Mesothelial cell of epicardium (in vitro differentiated cells): ENCODE data around the gene ULBP2. TPM values are rescaled to one million over a fixed set of nuclear protein-coding genes. Genes with fewer than 3 reads are reported as not detected.
A peak's percentile ranks its signal among the peaks of the same experiment; 100 is the strongest.

Experiments used
- DNase-seq, 2 experiments: peaks; one replicate each; pipeline ENCODE4 v3.0.0; 2021; ENCODE audit warnings: low spot score in 2 of 2; ENCODE audit not compliant: unreplicated experiment in 2 of 2
- H3K27ac Mint-ChIP-seq: 2 replicates; pipeline ENCODE4 v1.8.0; 2021; ENCODE audit warnings: mixed read lengths
- H3K27me3 Mint-ChIP-seq: 2 replicates; pipeline ENCODE4 v1.8.0; 2021; ENCODE audit warnings: low read depth, mixed read lengths
- H3K36me3 Mint-ChIP-seq: 2 replicates; pipeline ENCODE4 v1.8.0; 2021; ENCODE audit warnings: mixed read lengths
- H3K4me1 Mint-ChIP-seq: 2 replicates; pipeline ENCODE4 v1.8.0; 2021; ENCODE audit warnings: mixed read lengths
- H3K4me3 Mint-ChIP-seq: 2 replicates; pipeline ENCODE4 v1.8.0; 2021; ENCODE audit warnings: mild to moderate bottlenecking, moderate library complexity, mixed read lengths
- H3K9me3 Mint-ChIP-seq: 2 replicates; pipeline ENCODE4 v1.8.0; 2021; ENCODE audit warnings: mixed read lengths
- CTCF ChIP-seq: fragments of 200-600 bp; sonication (generic); IDR thresholded peaks from one replicate; pipeline ENCODE4 v1.5.0; 2021; ENCODE audit warnings: antibody characterized with exemption; ENCODE audit not compliant: unreplicated experiment
- total RNA-seq: library from RNA; stranded (reverse); gene quantifications from 3 replicates; pipeline ENCODE4 v1.2.1, GENCODE V29; 2021

The ULBP2 gene, protein sequence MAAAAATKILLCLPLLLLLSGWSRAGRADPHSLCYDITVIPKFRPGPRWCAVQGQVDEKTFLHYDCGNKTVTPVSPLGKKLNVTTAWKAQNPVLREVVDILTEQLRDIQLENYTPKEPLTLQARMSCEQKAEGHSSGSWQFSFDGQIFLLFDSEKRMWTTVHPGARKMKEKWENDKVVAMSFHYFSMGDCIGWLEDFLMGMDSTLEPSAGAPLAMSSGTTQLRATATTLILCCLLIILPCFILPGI
- 0.23 to 0.42 TPM (median 0.24 TPM) in 3 replicates for total RNA-seq

DNA sequence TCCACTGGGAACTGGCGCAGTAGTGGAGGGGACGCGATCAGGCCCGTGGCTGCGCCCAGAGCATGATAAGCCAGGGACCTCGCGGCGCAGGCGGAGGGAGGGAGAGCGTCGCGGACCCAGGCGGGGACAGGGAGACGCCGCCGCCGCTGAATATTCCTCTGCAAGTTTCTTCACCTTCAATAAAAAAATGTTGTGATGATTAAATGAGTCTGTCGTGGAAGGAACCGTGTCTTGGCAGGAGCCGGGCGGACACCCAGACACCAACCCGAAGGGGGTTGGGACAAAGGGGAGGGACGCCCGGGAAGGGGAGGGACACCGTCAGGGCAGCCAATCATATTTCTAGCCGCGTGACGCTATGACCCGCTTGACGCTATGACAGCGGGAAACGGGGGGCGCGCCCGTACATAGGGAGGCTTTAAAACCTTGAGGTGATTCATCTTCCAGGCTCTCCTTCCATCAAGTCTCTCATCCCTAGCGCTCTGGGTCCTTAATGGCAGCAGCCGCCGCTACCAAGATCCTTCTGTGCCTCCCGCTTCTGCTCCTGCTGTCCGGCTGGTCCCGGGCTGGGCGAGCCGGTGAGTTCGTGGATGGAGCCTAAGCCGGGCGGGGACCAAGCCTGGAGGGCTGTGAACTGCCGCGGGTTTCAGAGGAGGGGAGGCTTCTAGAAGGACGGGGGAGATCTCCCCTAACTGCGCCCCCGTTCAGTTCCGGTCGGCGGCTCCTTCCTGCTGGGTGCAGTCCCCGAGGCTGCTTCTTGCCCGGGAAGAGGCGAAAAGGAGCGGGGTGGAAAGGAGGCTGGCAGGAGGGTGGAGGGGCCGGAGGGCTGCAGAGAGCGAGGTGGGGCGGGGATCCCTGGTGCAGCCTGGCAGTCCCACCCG, at the start of gene ULBP2:
TSS of gene ULBP2 (plus strand) at position 432 of the 878 bp plus-strand sequence. CDS start at position 491, 59 bp downstream.
- DNase-seq: no peak
- H3K36me3 Mint-ChIP-seq: no peaks in the 10 kb centered on the region
- H3K4me3 Mint-ChIP-seq: peak within 1 kb of the TSS; percentile 80
- no peak within 1 kb of the TSS for H3K27ac Mint-ChIP-seq
- peaks cover 91% of the 10 kb centered on the region for H3K27me3 Mint-ChIP-seq
- H3K9me3 Mint-ChIP-seq: no peaks in the 10 kb centered on the region
- no peak for TF ChIP-seq CTCF
- peaks cover 18% of the 10 kb centered on the region for H3K4me1 Mint-ChIP-seq

GRCh38 chr6:149895048-149895590, 46.7 kb upstream of the ULBP2 start:
- peaks cover 5% of the 10 kb centered on the region for H3K4me1 Mint-ChIP-seq
- DNase-seq: no peak

DNA sequence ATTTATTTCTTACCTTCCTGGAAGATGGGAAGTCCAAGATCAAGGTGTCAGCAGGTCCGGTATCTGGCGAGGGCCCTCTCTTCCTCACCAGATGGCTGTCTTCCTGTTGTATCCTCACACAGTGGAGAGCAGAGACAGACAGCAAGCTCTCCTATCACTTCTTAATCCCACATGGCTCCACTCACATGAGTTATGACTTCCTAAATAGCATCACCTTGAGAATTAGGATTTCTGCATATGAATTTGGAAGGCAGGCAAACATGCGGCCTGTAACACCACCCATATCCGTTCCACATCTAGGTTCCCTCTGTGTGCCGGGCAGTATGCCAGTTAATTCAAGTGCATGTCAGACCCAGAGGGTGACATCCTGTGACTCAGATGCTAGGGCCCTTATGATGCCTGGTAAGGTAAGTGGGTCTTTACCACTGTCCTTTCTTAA, 46.0 kb upstream of the ULBP2 start:
- Mint-ChIP-seq H3K27me3 (peaks cover 68% of the 10 kb centered on the region), H3K4me3 (no peak overlapping the region), H3K4me1 (peaks cover 5% of the 10 kb centered on the region), H3K9me3 (no peaks in the 10 kb centered on the region), H3K27ac (no peak overlapping the region), H3K36me3 (no peaks in the 10 kb centered on the region)
- no peak for DNase-seq
- TF ChIP-seq CTCF: no peak

More at GRCh38 chr6:149895048-149895590, 46.7 kb upstream of the ULBP2 start:
- no peak for TF ChIP-seq CTCF
- Mint-ChIP-seq H3K27me3 (peaks cover 69% of the 10 kb centered on the region), H3K36me3 (no peaks in the 10 kb centered on the region), H3K9me3 (no peaks in the 10 kb centered on the region), H3K27ac (no peak overlapping the region), H3K4me3 (no peak overlapping the region)

- Mint-ChIP-seq H3K36me3 (no peaks in the 10 kb centered on the region), H3K27me3 (peaks cover 69% of the 10 kb centered on the region), H3K4me3 (no peak overlapping the region), H3K4me1 (peaks cover 5% of the 10 kb centered on the region), H3K9me3 (no peaks in the 10 kb centered on the region), H3K27ac (no peak overlapping the region)
- DNase-seq: no peak
- TF ChIP-seq CTCF: no peak
These were observed 45.3 kb upstream of the ULBP2 start for GRCh38 chr6:149896491-149896890.

- Mint-ChIP-seq H3K27me3 (peaks cover 75% of the 10 kb centered on the region), H3K36me3 (no peaks in the 10 kb centered on the region), H3K4me3 (no peak overlapping the region), H3K9me3 (no peaks in the 10 kb centered on the region), H3K27ac (no peak overlapping the region), H3K4me1 (peaks cover 5% of the 10 kb centered on the region)
- no peak for TF ChIP-seq CTCF
- DNase-seq: no peak
These were observed 44.7 kb upstream of the ULBP2 start for GRCh38 chr6:149897015-149897697.
